Neutrophil (primary cell): Measurements from ENCODE around the gene GSAP.
"Not testable (repeated sequence)": the region's sequence is repeated elsewhere in the genome, so short reads cannot be mapped to it uniquely, and the experiment has no call there.

Experiments used
- H3K27ac ChIP-seq: fragments of 200-600 bp; sonication (generic); 2 replicates; pipeline ENCODE4 v1.5.1; 2016; ENCODE audit warnings: mild to moderate bottlenecking, moderate library complexity
- H3K27me3 ChIP-seq: fragments of 200-600 bp; sonication (generic); 2 replicates; pipeline ENCODE4 v1.6.0; 2016; ENCODE audit warnings: mild to moderate bottlenecking
- H3K36me3 ChIP-seq: fragments of 200-600 bp; sonication (generic); 2 replicates; pipeline ENCODE4 v1.5.1; 2017
- H3K4me1 ChIP-seq, 2 experiments: fragments of 200-600 bp in 1 of 2; sonication (generic) in 1 of 2; 1 replicate in 1 of 2; 2 replicates in 1 of 2; pipeline versions ENCODE4 v1.5.1 to v1.6.1; 2013 to 2016; ENCODE audit warnings: low read depth in 1 of 2, low read length in 1 of 2, mild to moderate bottlenecking in 1 of 2, moderate library complexity in 1 of 2; ENCODE audit not compliant: control insufficient read depth in 1 of 2, insufficient read depth in 1 of 2
- H3K4me3 ChIP-seq, 2 experiments: fragments of 200-600 bp in 1 of 2; sonication (generic) in 1 of 2; 1 replicate in 1 of 2; 2 replicates in 1 of 2; pipeline ENCODE4 v1.5.1; 2013 to 2016; ENCODE audit warnings: low read depth in 1 of 2, low read length in 1 of 2, mild to moderate bottlenecking in 1 of 2, moderate library complexity in 1 of 2
- H3K9me3 ChIP-seq: fragments of 200-600 bp; sonication (generic); 2 replicates; pipeline ENCODE4 v1.5.1; 2016
- CTCF ChIP-seq: fragments of 200-600 bp; sonication (generic); IDR thresholded peaks from 2 replicates; pipeline ENCODE4 v1.5.1; 2016; ENCODE audit warnings: antibody characterized with exemption

GSAP gene

GRCh38 chr7:77348371-77348813 is 67.8 kb downstream of the GSAP start:
- Histone ChIP-seq H3K4me1 (peaks cover 34 to 43% of the 10 kb centered on the region in 2 experiments), H3K27ac (no peak overlapping the region), H3K9me3 (no peaks in the 10 kb centered on the region), H3K4me3 (no peak overlapping the region), H3K27me3 (no peaks in the 10 kb centered on the region), H3K36me3 (no peaks in the 10 kb centered on the region)
- no peak for TF ChIP-seq CTCF

- peaks cover 19 to 26% of the 10 kb centered on the region in 2 experiments for H3K4me1 ChIP-seq
- H3K4me3 ChIP-seq, result no peak overlapping the region
- H3K27ac ChIP-seq, result no peak overlapping the region
- H3K9me3 ChIP-seq, result no peaks in the 10 kb centered on the region
- no peak for TF ChIP-seq CTCF
- no peaks in the 10 kb centered on the region for H3K27me3 ChIP-seq
- no peaks in the 10 kb centered on the region for H3K36me3 ChIP-seq
Measured at GRCh38 chr7:77346441-77346840, 69.7 kb downstream of the GSAP start.

- H3K27ac ChIP-seq, H3K27me3 ChIP-seq, H3K4me3 ChIP-seq, H3K9me3 ChIP-seq, H3K36me3 ChIP-seq: not testable (repeated sequence)
- H3K4me1 ChIP-seq, result peaks cover 9 to 16% of the 10 kb centered on the region in 2 experiments
Measured at GRCh38 chr7:77345426-77345825, 70.7 kb downstream of the GSAP start.

GRCh38 chr7:77339726-77340125 is 76.4 kb downstream of the GSAP start:
- Histone ChIP-seq H3K27ac (no peak overlapping the region), H3K4me3 (no peak overlapping the region)
- no peak for TF ChIP-seq CTCF

GRCh38 chr7:77338883-77339629 is 77.1 kb downstream of the GSAP start:
- Histone ChIP-seq H3K4me3 (peak overlapping the region in 1 of 2 experiments; percentile 37), H3K27me3 (no peaks in the 10 kb centered on the region), H3K4me1 (peaks cover 40% of the 10 kb centered on the region in 2 experiments), H3K9me3 (no peaks in the 10 kb centered on the region), H3K36me3 (no peaks in the 10 kb centered on the region), H3K27ac (peak overlapping the region; percentile 53)
- no peak for TF ChIP-seq CTCF

More at GRCh38 chr7:77339726-77340125, 76.4 kb downstream of the GSAP start:
- Histone ChIP-seq H3K4me1 (peaks cover 40% of the 10 kb centered on the region in 2 experiments), H3K36me3 (no peaks in the 10 kb centered on the region), H3K27me3 (no peaks in the 10 kb centered on the region), H3K9me3 (no peaks in the 10 kb centered on the region)

GRCh38 chr7:77338260-77338659 is 77.9 kb downstream of the GSAP start:
- peak overlapping the region; percentile 16 to 37 for H3K4me3 ChIP-seq
- peak overlapping the region; percentile 53 for H3K27ac ChIP-seq
- no peak for TF ChIP-seq CTCF
- H3K27me3 ChIP-seq, result no peaks in the 10 kb centered on the region
- H3K4me1 ChIP-seq, result peaks cover 40% of the 10 kb centered on the region in 2 experiments
- H3K9me3 ChIP-seq, result no peaks in the 10 kb centered on the region
- H3K36me3 ChIP-seq, result no peaks in the 10 kb centered on the region
